H1 (cell line): ENCODE measurements around the gene MED23. TPM values are rescaled to one million over a fixed set of nuclear protein-coding genes. Genes with fewer than 3 reads are reported as not detected.

Experiments used
- CEBPB ChIP-seq: IDR thresholded peaks from 2 replicates; pipeline ENCODE4 v1.6.1; 2012; ENCODE audit warnings: low read depth, low read length
- KDM5A ChIP-seq: fragments of 200-600 bp; IDR thresholded peaks from 2 replicates; pipeline ENCODE4 v1.7.1; 2012; ENCODE audit warnings: mild to moderate bottlenecking, low read length, inconsistent platforms, mixed read lengths
- RAD21 ChIP-seq, 2 experiments: IDR thresholded peaks in 1 of 2; conservative IDR thresholded peaks in 1 of 2; 2 replicates each; pipeline ENCODE4 v1.6.1; 2011; ENCODE audit warnings: low read depth in 2 of 2, low read length in 2 of 2, improper control_type of control experiment in 1 of 2, inconsistent platforms in 1 of 2, mild to moderate bottlenecking in 1 of 2, moderate library complexity in 1 of 2
- SP2 ChIP-seq: IDR thresholded peaks from 2 replicates; pipeline ENCODE4 v1.6.1; 2012; ENCODE audit warnings: mild to moderate bottlenecking, low read length, inconsistent platforms
- SRF ChIP-seq: IDR thresholded peaks from 2 replicates; pipeline ENCODE4 v1.6.1; 2011; ENCODE audit warnings: mild to moderate bottlenecking, low read depth, low read length, moderate library complexity
- SUZ12 ChIP-seq: fragments of 200-600 bp; sonication (generic); IDR thresholded peaks from 2 replicates; pipeline ENCODE4 v1.6.1; 2012; ENCODE audit warnings: mild to moderate bottlenecking, inconsistent platforms, low read length, moderate library complexity, mixed read lengths
- TAF7 ChIP-seq: optimal IDR thresholded peaks from 2 replicates; pipeline ENCODE3; 2011; ENCODE audit warnings: low read depth, mild to moderate bottlenecking, inconsistent platforms, low read length, moderate library complexity, borderline replicate concordance
- polyA plus RNA-seq, 7 experiments: library from polyadenylated mRNA; depleted of rRNA in 3 of 7; stranded (reverse) in 5 of 7; unstranded in 2 of 7; fragments of >200 nt in 5 of 7; fragments of 200-250 nt in 2 of 7; gene quantifications; 1 replicate in 5 of 7; 2 replicates in 1 of 7; 4 replicates in 1 of 7; pipeline versions ENCODE4 v1.2.1 to v1.2.3, GENCODE V29; 2011 to 2013; ENCODE audit warnings: missing spikeins in 2 of 7, mixed read lengths in 2 of 7
- total RNA-seq: library from RNA; stranded (reverse); fragmentation: NEBNext Ultra II Directional; extraction: Animal tissue kit (Norgen Biotek cat#: 25700); gene quantifications from 2 replicates; pipeline ENCODE4 v1.2.1, GENCODE V29; 2021

Gene MED23
- total and polyA plus RNA-seq, 2 of the 8 experiments (the other 6 are each of a cell fraction or from before 2014, with no cell fraction given): 10.5 to 13.0 TPM

GRCh38 chr6:131652472-131652871 lies 24.4 kb upstream of the MED23 start (continued):
- no peak for TF ChIP-seq SUZ12
- no peak for TF ChIP-seq CEBPB
- TF ChIP-seq TAF7: no peak
- no peak for TF ChIP-seq RAD21 (IDR thresholded peaks at IDR 0.05 in 1 of 2, conservative IDR thresholded peaks at IDR 0.05 in 1 of 2; ENCODE audit: low read depth in 2 of 2, low read length in 2 of 2)
- TF ChIP-seq KDM5A: no peak
- no peak for TF ChIP-seq SP2
- no peak for TF ChIP-seq SRF
- TF ChIP-seq, all 59 proteins: peak for 0
